Measurements from ENCODE around the gene DISP3. TPM values are rescaled to one million over a fixed set of nuclear protein-coding genes. Genes with fewer than 3 reads are reported as not detected.

The DISP3 gene
- total and polyA plus RNA-seq, 2 of the 13 experiments (the other 11 are each of a cell fraction or from before 2014, with no cell fraction given), result 0.08 to 0.13 TPM

DNA sequence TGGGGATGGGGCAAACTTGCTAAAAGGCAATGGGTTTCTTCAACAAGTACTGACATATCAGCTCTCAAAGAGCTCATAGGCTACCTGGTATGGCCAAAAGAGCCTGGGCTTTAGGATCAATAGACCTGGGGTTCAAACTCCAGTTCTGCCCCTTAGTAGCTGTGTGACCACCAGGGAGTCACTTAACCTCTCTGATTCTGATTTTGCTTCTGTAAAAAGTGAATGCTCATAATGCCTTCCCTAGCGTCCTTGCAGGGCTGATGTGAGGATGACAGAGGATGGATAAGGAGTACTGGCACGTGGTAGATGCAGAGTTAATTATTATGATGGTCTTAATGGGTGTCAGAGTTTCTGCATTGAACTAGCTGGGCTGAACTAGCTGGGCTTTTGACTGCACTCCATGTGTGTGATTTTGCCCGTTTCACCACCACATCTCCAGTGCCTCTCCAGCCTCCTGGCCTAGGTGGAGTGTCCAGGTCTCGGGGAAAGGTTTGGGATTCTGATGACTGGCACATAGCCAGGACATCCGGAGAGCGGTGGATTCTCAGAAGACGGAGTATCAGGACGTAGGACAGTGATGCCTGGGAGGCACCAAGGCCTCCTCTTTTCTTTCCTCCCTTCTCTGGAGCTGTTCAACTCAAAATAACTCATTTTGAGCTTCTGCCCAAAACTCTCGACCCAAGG, 15.2 kb downstream of the DISP3 start:
- intact Hi-C loops (cut with micrococcal nuclease; ENCODE audit: unreplicated experiment), result no loop called here
- DNase-seq (ENCODE audit: low spot score), result no peak
- H3K79me2 ChIP-seq (ENCODE audit: insufficient read depth, low read length), result no peaks in the 10 kb centered on the region
- POLR2A ChIA-PET, result no interaction called here
- H3K4me3 ChIP-seq (replicated peaks in 1 of 3; ENCODE audit: insufficient read depth in 1 of 3, low read depth in 2 of 3, low read length in 3 of 3), result no peak overlapping the region
- TF ChIP-seq RBM39 (IDR thresholded peaks at IDR 0.05; ENCODE audit: low read depth, low read length, poor library complexity, severe bottlenecking) (no peak), ZNF768 (CRISPR knock-in tag; IDR thresholded peaks at IDR 0.05) (peak; percentile 53; the same call in 1 of the 2 replicates)
- TF ChIP-seq, protein P1, sequence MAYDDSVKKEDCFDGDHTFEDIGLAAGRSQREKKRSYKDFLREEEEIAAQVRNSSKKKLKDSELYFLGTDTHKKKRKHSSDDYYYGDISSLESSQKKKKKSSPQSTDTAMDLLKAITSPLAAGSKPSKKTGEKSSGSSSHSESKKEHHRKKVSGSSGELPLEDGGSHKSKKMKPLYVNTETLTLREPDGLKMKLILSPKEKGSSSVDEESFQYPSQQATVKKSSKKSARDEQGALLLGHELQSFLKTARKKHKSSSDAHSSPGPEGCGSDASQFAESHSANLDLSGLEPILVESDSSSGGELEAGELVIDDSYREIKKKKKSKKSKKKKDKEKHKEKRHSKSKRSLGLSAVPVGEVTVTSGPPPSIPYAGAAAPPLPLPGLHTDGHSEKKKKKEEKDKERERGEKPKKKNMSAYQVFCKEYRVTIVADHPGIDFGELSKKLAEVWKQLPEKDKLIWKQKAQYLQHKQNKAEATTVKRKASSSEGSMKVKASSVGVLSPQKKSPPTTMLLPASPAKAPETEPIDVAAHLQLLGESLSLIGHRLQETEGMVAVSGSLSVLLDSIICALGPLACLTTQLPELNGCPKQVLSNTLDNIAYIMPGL (CRISPR knock-in tag; IDR thresholded peaks at IDR 0.05; ENCODE audit: borderline replicate concordance in 1 of 2, low read depth in 1 of 2), result no peak
- H3K4me2 ChIP-seq (ENCODE audit: low read depth, low read length), result no peak overlapping the region
- no peak for ATAC-seq
- in situ Hi-C loops (cut with HindIII; ENCODE audit: extremely low pct_ligation_motif_present, low pct_unique_long_range_greater_than_20kb), result no loop called here
- H3K36me3 ChIP-seq (replicated peaks in 1 of 2; ENCODE audit: control insufficient read depth in 1 of 2, insufficient read depth in 2 of 2, low read length in 2 of 2), result no peaks in the 10 kb centered on the region
- peaks cover 4 to 39% of the 10 kb centered on the region in 2 experiments for H3K27me3 ChIP-seq (ENCODE audit: control insufficient read depth in 1 of 2, insufficient read depth in 2 of 2, low read length in 2 of 2)
- H3K27ac ChIP-seq (ENCODE audit: extremely low read length, insufficient read depth, low read length), result no peak overlapping the region
- no peak overlapping the region for H2AFZ ChIP-seq (ENCODE audit: low read length)
- CTCF ChIA-PET (ENCODE audit: low intra/inter-chr PET ratio, low total read pairs), result no interaction called here
- H3K4me1 ChIP-seq (ENCODE audit: insufficient read depth, low read length), result no peaks in the 10 kb centered on the region
- H4K20me1 ChIP-seq (ENCODE audit: insufficient read depth, low read length), result no peaks in the 10 kb centered on the region
- no peaks in the 10 kb centered on the region for H3K9me3 ChIP-seq (ENCODE audit: low read length)
- no TSS peak for BruUV-seq (replicated peaks)
- no peak for FAIRE-seq
- WGBS (ENCODE audit: low lambda C conversion rate), result 30% methylated on average over 9 of the region's 9 CpGs
- H3K9ac ChIP-seq (ENCODE audit: insufficient read depth, low read depth, low read length), result no peak overlapping the region

DNA sequence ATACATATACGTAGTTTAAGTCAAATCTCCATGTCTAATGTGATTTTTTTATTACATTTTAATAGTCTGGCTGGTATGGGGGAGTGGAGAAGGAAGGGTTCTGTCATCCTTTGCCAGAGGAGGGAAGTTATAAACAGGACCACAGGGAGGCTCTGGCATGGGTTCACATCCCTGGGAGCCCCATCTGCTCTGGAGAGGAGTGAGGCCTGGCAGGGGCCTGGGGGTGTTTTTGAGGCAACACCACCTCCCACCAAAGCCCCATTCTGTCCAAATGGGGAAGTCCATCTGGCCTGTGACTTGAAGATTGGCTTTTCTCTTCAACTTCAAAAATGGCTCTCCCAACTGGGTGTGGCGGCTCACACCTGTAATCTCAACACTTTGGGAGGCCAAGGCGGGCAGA, 15.8 kb downstream of the DISP3 start:
- no peak for FAIRE-seq
- POLR2A ChIA-PET, result no interaction called here
- Histone ChIP-seq H3K9ac (ENCODE audit: insufficient read depth, low read depth, low read length) (no peak overlapping the region), H3K4me2 (ENCODE audit: low read depth, low read length) (no peak overlapping the region), H3K9me3 (ENCODE audit: low read length) (no peaks in the 10 kb centered on the region), H3K79me2 (ENCODE audit: insufficient read depth, low read length) (no peaks in the 10 kb centered on the region), H4K20me1 (ENCODE audit: insufficient read depth, low read length) (no peaks in the 10 kb centered on the region), H3K27ac (ENCODE audit: extremely low read length, insufficient read depth, low read length) (no peak overlapping the region), H3K4me1 (ENCODE audit: insufficient read depth, low read length) (no peaks in the 10 kb centered on the region), H3K4me3 (replicated peaks in 1 of 3; ENCODE audit: insufficient read depth in 1 of 3, low read depth in 2 of 3, low read length in 3 of 3) (no peak overlapping the region), H2AFZ (ENCODE audit: low read length) (no peak overlapping the region), H3K36me3 (replicated peaks in 1 of 2; ENCODE audit: control insufficient read depth in 1 of 2, insufficient read depth in 2 of 2, low read length in 2 of 2) (no peaks in the 10 kb centered on the region), H3K27me3 (ENCODE audit: control insufficient read depth in 1 of 2, insufficient read depth in 2 of 2, low read length in 2 of 2) (peaks cover 4 to 39% of the 10 kb centered on the region in 2 experiments; a peak in 4 of 5 replicates)
- no peak for ATAC-seq
- in situ Hi-C loops (cut with HindIII; ENCODE audit: extremely low pct_ligation_motif_present, low pct_unique_long_range_greater_than_20kb), result no loop called here
- CTCF ChIA-PET (ENCODE audit: low intra/inter-chr PET ratio, low total read pairs), result no interaction called here
- WGBS (ENCODE audit: low lambda C conversion rate), result 0% methylated on average over 3 of the region's 3 CpGs
- intact Hi-C loops (cut with micrococcal nuclease; ENCODE audit: unreplicated experiment), result no loop called here
- DNase-seq (ENCODE audit: low spot score), result no peak
- no TSS peak for BruUV-seq (replicated peaks)
- TF ChIP-seq ZNF296 (CRISPR knock-in tag; conservative IDR thresholded peaks at IDR 0.05), result no peak
- no peak for TF ChIP-seq RFX1 (IDR thresholded peaks at IDR 0.05)
- TF ChIP-seq ZNF615 (CRISPR knock-in tag; IDR thresholded peaks at IDR 0.05; ENCODE audit: borderline replicate concordance), result no peak
- no peak for TF ChIP-seq CREM (IDR thresholded peaks at IDR 0.05)
- TF ChIP-seq CREM (CRISPR knock-in tag; IDR thresholded peaks at IDR 0.05), result no peak
- TF ChIP-seq HNRNPL (IDR thresholded peaks at IDR 0.05; ENCODE audit: low read depth, low read length), result no peak
- TF ChIP-seq ZBTB20 (CRISPR knock-in tag; IDR thresholded peaks at IDR 0.05; ENCODE audit: borderline replicate concordance, low read depth), result no peak
- TF ChIP-seq, protein P2, sequence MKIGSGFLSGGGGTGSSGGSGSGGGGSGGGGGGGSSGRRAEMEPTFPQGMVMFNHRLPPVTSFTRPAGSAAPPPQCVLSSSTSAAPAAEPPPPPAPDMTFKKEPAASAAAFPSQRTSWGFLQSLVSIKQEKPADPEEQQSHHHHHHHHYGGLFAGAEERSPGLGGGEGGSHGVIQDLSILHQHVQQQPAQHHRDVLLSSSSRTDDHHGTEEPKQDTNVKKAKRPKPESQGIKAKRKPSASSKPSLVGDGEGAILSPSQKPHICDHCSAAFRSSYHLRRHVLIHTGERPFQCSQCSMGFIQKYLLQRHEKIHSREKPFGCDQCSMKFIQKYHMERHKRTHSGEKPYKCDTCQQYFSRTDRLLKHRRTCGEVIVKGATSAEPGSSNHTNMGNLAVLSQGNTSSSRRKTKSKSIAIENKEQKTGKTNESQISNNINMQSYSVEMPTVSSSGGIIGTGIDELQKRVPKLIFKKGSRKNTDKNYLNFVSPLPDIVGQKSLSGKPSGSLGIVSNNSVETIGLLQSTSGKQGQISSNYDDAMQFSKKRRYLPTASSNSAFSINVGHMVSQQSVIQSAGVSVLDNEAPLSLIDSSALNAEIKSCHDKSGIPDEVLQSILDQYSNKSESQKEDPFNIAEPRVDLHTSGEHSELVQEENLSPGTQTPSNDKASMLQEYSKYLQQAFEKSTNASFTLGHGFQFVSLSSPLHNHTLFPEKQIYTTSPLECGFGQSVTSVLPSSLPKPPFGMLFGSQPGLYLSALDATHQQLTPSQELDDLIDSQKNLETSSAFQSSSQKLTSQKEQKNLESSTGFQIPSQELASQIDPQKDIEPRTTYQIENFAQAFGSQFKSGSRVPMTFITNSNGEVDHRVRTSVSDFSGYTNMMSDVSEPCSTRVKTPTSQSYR (CRISPR knock-in tag; IDR thresholded peaks at IDR 0.05; ENCODE audit: borderline replicate concordance), result no peak
- TF ChIP-seq ZSCAN20 (CRISPR knock-in tag; IDR thresholded peaks at IDR 0.05; ENCODE audit: borderline replicate concordance), result no peak
- no peak for TF ChIP-seq FOXK2 (IDR thresholded peaks at IDR 0.05)

All from HepG2 (cell line).